Loucy (cell line): ENCODE data around the gene PIAS4.

ENCODE experiments used
- H2AFZ ChIP-seq: fragments of 200-600 bp; sonication (generic); 2 replicates; pipeline ENCODE4 v1.6.0; 2016; ENCODE audit warnings: antibody characterized with exemption, mild to moderate bottlenecking, low read length, moderate library complexity
- H3F3A ChIP-seq: fragments of 200-600 bp; 2 replicates; pipeline ENCODE4 v1.6.0; 2016; ENCODE audit warnings: antibody characterized with exemption, low read depth, mild to moderate bottlenecking
- H3K27me3 ChIP-seq: fragments of 200-600 bp; sonication (generic); 2 replicates; pipeline ENCODE4 v1.6.1; 2014; ENCODE audit warnings: low read length, mild to moderate bottlenecking; ENCODE audit not compliant: insufficient read depth, poor library complexity, severe bottlenecking
- H3K36me3 ChIP-seq: fragments of 200-600 bp; sonication (generic); 2 replicates; pipeline ENCODE4 v1.6.1; 2016; ENCODE audit warnings: low read length; ENCODE audit not compliant: insufficient read depth
- H3K4me1 ChIP-seq: fragments of 200-600 bp; sonication (generic); 2 replicates; pipeline ENCODE4 v1.5.1; 2014; ENCODE audit warnings: low read length, mild to moderate bottlenecking; ENCODE audit not compliant: insufficient read depth, poor library complexity, severe bottlenecking
- H3K4me2 ChIP-seq: fragments of 200-600 bp; sonication (generic); 2 replicates; pipeline ENCODE4 v1.6.0; 2014; ENCODE audit warnings: antibody characterized with exemption, low read length, low read depth, mild to moderate bottlenecking; ENCODE audit not compliant: poor library complexity, severe bottlenecking
- H3K4me3 ChIP-seq: fragments of 200-600 bp; sonication (generic); 2 replicates; pipeline ENCODE4 v1.5.1; 2014; ENCODE audit warnings: low read length, mild to moderate bottlenecking, mixed read lengths; ENCODE audit not compliant: poor library complexity, severe bottlenecking
- H3K79me2 ChIP-seq: fragments of 200-600 bp; sonication (generic); 2 replicates; pipeline ENCODE4 v1.6.1; 2014; ENCODE audit warnings: low read length; ENCODE audit not compliant: insufficient read depth
- H3K9ac ChIP-seq: fragments of 200-600 bp; sonication (generic); 2 replicates; pipeline ENCODE4 v1.6.0; 2014; ENCODE audit warnings: mild to moderate bottlenecking, low read depth, low read length, moderate library complexity; ENCODE audit not compliant: poor library complexity, severe bottlenecking
- H3K9me2 ChIP-seq: fragments of 200-600 bp; sonication (generic); replicated peaks from 2 replicates; pipeline ENCODE4 v1.6.1; 2016; ENCODE audit warnings: low read depth, low read length, mixed read lengths
- H3K9me3 ChIP-seq: fragments of 200-600 bp; sonication (generic); 2 replicates; pipeline ENCODE4 v1.6.1; 2014; ENCODE audit warnings: mild to moderate bottlenecking, antibody characterized with exemption, low read length, low read depth; ENCODE audit not compliant: insufficient read depth
- H4K20me1 ChIP-seq: fragments of 200-600 bp; sonication (generic); 2 replicates; pipeline ENCODE4 v1.6.0; 2014; ENCODE audit warnings: antibody characterized with exemption, low read length, mild to moderate bottlenecking; ENCODE audit not compliant: insufficient read depth, poor library complexity, severe bottlenecking
- EZH2phosphoT487 ChIP-seq: fragments of 200-600 bp; IDR thresholded peaks from 2 replicates; pipeline ENCODE4 v1.6.1; 2018; ENCODE audit warnings: antibody characterized with exemption, mild to moderate bottlenecking, moderate library complexity, borderline replicate concordance
- TF ChIP-seq, protein P1 (sequence below): fragments of 200-600 bp; sonication (generic); conservative IDR thresholded peaks from 2 replicates; pipeline ENCODE4 v1.5.1; 2014; ENCODE audit warnings: mild to moderate bottlenecking, antibody characterized with exemption, low read length

PIAS4 gene

DNA sequence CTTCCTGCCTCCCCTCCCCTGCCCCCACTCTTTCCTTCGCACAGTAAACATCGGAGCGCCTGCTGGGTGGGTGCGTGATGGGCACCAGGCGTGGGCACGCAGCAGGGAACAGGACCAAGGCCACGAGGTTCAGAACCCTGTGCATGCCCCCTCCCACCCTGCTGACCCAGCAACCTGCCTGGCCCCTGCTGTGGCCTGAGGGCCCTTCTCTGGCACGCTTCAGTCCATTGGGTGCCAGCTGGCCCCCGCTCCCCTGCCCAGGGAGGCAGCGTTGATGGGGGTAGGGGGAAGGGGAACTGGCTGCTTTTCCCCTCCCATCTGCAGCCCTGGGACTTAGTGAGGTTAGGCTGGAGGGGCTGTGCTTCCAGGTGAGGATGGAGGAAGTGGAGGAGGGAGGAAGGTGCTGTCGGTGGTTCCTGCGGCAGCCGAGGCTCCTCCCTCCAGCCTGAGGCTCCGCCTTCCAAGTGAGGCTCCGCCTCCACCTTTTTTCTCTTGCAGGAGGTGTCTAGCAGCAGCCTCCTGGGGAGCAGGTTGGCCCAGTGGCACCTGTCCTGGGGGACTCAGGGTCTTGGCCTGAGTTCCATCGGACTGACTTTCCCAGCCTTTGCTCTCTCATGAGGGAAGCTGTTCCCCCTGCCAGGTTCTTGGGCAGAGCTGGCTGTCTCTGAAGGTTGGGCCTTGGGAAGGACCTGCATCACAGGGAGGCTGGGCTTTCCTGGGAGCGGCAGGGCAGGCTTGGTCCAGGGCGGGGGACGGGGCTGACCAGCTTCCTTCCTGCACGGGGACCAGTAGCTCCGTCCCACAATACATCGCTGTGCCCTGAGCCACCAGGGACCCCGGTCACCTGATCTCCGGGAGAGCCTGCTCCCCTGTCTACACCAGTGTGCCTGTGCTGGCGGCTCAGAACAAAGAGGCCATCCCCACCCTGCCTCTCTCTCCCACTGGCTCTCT lies 7.3 kb downstream of the PIAS4 start:
- H3K27me3 ChIP-seq = no peaks in the 10 kb centered on the region
- H3F3A ChIP-seq = no peaks in the 10 kb centered on the region
- H3K79me2 ChIP-seq = peaks cover 86% of the 10 kb centered on the region
- H4K20me1 ChIP-seq = peaks cover 38% of the 10 kb centered on the region
- no peaks in the 10 kb centered on the region for H3K9me3 ChIP-seq
- H3K4me3 ChIP-seq = no peak overlapping the region
- no peak overlapping the region for H3K9ac ChIP-seq
- peaks cover 9% of the 10 kb centered on the region for H3K4me1 ChIP-seq
- TF ChIP-seq EZH2phosphoT487 = no peak
- TF ChIP-seq, protein P1, sequence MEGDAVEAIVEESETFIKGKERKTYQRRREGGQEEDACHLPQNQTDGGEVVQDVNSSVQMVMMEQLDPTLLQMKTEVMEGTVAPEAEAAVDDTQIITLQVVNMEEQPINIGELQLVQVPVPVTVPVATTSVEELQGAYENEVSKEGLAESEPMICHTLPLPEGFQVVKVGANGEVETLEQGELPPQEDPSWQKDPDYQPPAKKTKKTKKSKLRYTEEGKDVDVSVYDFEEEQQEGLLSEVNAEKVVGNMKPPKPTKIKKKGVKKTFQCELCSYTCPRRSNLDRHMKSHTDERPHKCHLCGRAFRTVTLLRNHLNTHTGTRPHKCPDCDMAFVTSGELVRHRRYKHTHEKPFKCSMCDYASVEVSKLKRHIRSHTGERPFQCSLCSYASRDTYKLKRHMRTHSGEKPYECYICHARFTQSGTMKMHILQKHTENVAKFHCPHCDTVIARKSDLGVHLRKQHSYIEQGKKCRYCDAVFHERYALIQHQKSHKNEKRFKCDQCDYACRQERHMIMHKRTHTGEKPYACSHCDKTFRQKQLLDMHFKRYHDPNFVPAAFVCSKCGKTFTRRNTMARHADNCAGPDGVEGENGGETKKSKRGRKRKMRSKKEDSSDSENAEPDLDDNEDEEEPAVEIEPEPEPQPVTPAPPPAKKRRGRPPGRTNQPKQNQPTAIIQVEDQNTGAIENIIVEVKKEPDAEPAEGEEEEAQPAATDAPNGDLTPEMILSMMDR = no peak
- H3K4me2 ChIP-seq = no peak overlapping the region
- no peak overlapping the region for H2AFZ ChIP-seq
- H3K9me2 ChIP-seq = no peaks in the 10 kb centered on the region
- peaks cover 20% of the 10 kb centered on the region; the same call in 1 of the 2 replicates for H3K36me3 ChIP-seq

DNA sequence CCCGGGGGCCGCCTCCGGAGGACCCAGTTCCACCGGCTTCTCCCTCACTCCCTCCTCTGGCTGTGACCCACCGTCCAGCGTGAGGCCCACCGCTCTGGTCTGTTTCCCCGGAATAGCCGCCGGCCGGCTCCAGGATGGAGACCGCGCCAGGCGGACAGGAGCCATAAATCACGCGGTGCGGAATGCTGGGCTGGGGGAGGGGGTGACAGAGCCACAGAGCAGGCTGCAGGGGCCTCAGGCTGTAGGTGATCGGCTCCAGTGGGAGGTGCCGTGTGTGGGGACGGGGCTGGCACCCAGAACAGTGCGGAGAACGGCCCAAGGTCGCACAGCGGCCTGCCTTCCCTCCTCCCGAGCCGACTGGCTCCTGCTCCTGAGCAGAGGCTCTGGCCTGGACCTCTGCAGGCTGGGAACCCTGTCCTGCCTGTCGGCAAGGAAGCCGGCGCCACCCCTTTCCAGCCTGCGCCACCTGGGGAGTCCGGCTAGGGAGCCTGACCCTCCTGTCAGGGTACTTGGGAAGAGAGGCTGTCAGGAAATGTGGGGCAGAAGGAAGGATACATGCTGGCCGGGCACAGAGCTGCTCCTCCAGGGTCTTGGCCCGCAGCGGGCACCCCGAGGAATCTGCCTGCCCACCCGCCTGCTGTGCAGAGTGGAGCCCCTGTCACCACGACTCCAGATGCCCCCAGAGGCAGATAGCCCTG lies 8.3 kb downstream of the PIAS4 start:
- Histone ChIP-seq H3K4me2 (no peak overlapping the region), H3K79me2 (peaks cover 76% of the 10 kb centered on the region; the same call in 1 of the 2 replicates), H3K9ac (no peak overlapping the region), H2AFZ (no peak overlapping the region), H3K9me3 (no peaks in the 10 kb centered on the region), H3K4me3 (no peak overlapping the region), H3K27me3 (no peaks in the 10 kb centered on the region), H3K36me3 (peaks cover 20% of the 10 kb centered on the region; the same call in 1 of the 2 replicates), H3K9me2 (no peaks in the 10 kb centered on the region), H3F3A (no peaks in the 10 kb centered on the region), H4K20me1 (peaks cover 27% of the 10 kb centered on the region), H3K4me1 (no peaks in the 10 kb centered on the region)
- TF ChIP-seq EZH2phosphoT487 = no peak
- TF ChIP-seq, protein P1 = no peak

DNA sequence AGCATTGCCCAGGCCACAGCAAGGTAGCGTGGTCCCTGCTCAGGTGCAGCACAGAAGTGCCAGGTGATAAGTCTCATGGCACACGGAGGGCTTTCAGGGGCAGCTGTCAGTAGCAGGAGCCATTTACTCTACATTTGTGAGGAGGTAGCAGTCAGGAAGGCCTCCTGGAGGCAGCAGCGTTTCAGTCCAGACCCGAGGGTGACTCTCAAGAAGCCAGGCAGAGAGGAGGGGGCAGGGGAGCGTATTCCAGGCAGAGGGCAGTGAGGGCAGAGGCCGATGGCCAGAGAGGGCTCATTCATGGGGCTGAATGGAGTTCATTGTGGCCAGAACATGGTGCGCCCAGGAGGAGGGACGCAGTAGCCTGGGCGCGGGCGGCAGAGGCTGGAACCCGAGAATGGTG lies 8.9 kb downstream of the PIAS4 start:
- Histone ChIP-seq H3K4me1 (no peaks in the 10 kb centered on the region), H3K9me2 (no peaks in the 10 kb centered on the region), H3K36me3 (peaks cover 20% of the 10 kb centered on the region; the same call in 1 of the 2 replicates), H3K79me2 (peaks cover 76% of the 10 kb centered on the region; the same call in 1 of the 2 replicates), H3K9me3 (no peaks in the 10 kb centered on the region), H3K4me3 (no peak overlapping the region), H4K20me1 (peaks cover 23% of the 10 kb centered on the region), H3K4me2 (no peak overlapping the region), H3K9ac (no peak overlapping the region), H3K27me3 (no peaks in the 10 kb centered on the region), H2AFZ (no peak overlapping the region), H3F3A (no peaks in the 10 kb centered on the region)
- no peak for TF ChIP-seq EZH2phosphoT487
- TF ChIP-seq, protein P1 = no peak
